Stimulated activated CD4-positive, alpha-beta T cell treated with anti-CD3 and anti-CD28 coated beads, Interleukin-4, amount 100 ng/mL, for 48 hours (primary cell): Measurements from ENCODE around the gene CCDC92.

Experiments used
- DNase-seq, 2 donors: peaks; one replicate each; pipeline ENCODE4 v3.0.0-alpha.2; 2020; ENCODE audit warnings: low read depth in 2 of 2

CCDC92 gene, protein sequence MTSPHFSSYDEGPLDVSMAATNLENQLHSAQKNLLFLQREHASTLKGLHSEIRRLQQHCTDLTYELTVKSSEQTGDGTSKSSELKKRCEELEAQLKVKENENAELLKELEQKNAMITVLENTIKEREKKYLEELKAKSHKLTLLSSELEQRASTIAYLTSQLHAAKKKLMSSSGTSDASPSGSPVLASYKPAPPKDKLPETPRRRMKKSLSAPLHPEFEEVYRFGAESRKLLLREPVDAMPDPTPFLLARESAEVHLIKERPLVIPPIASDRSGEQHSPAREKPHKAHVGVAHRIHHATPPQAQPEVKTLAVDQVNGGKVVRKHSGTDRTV

DNA sequence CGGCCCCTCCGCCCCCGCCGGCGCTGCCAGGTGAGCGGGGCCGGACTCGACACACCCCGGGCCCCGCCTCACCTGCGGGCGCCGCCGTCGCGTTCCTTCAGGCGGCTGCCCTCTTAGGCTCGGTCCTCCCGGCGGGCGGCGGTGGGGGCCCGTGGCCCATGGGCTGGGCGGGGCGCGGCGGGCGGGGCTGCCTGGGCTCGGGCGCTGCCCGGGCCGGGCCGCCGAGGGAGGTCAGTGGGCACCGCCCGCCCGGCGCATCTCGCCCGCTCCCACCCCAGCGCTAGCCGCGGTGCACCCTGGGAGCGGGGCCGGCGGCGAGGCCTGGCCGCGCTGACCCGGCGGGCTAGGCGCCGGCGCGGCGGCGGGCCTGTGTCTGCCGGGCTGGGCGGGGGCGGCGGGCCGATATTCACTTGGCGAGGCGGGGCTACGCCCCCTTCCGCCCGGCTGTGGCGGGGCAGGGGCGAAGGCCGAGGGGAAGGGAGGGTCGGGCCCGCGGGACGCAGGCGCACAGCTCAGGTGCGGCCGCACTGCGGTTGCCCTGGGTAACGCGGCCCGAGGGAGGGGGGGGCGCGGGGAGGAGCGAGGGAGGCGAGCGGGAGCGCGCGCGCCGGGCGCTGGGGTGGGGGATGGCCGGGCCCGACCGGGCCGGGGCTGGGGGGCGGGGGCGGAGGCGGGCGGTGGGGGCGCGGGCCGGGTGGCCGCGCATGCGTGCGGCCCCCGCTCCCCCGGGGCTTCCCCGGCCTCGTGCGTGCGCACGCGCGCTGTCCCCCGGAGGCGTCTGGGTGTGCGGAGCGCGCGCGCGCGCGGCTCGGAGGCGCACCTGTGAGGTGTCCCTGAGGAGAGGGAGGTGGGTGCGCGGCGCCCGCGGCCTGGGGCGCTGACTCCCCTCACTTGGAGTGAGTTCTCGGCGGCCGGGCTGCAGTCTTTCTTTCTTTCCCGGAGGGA is at the start of gene CCDC92, which contains the start of gene ZNF664:
CCDC92 (minus strand) TSS at position 375 of the 945 bp plus-strand sequence. CDS start 28,526 bp downstream, outside the sequence.
ZNF664 (plus strand) TSS at position 759 of the 945 bp plus-strand sequence. CDS start 38,930 bp downstream, outside the sequence.
- DNase-seq: peak; percentile 92 to 94

DNA sequence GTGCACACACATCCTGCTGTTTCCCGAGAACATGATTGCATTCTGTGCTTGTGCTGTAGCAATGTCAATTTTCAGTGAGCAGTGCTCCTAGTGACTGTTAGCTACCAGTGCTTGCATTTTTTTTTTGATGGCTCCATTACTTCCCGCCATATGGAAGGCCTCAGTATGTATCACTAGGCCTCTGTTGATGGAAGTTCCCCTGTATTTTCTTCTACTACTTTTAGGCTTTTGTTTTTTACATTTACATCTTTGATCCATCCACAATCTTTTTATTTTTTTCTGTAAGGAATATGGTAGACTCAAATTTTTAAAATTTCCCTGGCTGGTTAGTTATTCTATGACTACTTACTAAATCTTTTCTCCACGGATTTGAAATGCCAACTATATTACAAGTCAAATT is 49.5 kb upstream of the CCDC92 start:
- DNase-seq: no peak

DNA sequence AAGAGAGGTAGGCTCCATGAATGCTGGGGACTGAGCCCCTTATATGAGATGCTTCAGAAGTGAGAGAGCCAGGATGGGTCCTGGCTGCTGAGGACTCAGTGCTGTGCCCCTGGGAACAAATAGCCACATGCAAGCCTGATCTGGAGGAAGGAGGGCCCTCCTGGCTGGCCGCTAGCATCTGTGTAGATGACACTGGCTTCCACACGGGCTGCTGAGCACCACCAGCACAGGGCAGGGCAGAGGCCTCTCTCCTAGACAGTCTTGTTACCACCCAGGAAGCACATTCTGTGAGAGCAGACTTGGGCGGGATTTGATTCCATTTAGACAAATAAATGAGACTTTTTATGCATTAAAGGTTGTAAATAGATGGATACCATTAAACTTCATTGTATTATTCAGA is 48.4 kb upstream of the CCDC92 start:
- no peak for DNase-seq

DNA sequence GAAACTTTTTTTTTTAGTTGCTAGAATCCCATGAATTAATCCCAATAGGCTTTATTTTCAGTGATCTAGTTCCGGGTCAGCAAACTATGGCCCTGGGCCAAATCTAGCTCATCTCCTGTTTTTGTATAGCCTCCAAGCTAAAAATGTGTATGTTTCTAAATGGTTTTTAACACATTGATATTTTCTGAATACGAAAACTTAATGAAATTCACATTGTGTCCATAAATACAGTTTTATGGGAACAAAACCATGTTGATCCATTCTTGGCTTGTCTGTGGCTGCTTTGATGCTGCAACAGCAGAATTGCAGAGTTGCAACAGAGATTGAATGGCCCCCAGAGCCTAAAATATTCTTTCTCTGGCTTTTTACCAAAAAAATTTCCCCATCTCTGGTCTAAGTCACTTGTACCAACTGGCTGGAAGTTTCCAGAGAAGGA is 47.9 kb upstream of the CCDC92 start:
- no peak for DNase-seq

DNA sequence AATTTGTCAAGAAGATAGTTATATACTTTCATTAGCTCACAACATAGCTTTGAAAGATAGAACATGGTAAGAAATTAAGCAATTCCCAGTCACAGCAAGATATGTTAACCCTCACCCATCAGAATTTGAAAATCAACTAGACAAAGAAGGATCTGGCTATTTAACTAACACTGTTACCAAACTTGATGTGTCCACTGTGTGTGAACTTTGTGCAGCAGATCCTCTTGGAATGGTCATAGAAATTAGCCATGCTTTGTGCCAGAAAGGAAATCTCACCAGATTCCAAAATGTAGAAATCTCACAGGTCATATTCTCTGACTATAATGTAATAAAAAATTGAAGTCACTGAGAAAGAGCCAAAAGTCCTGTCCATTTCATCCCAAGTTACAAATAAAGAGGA is 46.5 kb upstream of the CCDC92 start:
- no peak for DNase-seq

DNA sequence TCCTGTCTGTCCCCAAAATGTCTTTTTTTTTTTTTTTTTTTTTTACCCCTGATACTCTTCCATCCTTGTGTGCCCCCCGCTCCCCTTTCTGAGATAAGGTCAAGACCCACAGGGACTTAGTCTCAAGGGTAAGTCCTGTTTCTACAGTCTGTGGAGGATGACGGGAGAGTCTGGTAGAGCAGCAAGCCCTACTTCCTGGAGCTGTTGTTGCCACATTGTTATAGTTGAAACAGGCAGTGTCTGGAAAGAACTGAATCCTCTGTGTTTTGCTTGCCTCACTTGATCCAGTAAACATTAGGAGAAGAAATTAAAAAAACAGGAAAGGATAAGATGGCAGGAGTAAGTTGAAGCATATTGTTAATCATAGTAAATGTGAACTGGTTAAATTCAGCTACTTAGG is 45.9 kb upstream of the CCDC92 start:
- no peak for DNase-seq

DNA sequence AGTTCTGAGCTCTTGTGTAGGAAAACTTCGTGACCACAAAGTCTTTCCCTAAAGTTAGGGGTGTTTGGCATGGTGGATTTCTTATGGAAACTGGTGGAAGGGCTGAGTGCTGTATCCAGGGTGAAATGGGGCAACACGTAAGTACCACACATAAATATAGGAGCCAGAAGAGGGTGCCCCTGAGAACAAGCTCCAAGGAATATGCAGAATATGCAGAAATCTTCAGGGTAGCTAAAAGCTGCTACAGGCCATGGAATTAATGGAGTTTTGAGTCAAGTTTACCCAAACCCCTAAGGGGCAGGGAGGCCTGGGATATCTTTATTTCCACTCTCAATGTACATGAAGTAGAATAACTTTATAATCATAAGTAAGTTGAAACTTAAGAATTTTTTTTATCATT is 44.4 kb upstream of the CCDC92 start:
- DNase-seq: no peak

DNA sequence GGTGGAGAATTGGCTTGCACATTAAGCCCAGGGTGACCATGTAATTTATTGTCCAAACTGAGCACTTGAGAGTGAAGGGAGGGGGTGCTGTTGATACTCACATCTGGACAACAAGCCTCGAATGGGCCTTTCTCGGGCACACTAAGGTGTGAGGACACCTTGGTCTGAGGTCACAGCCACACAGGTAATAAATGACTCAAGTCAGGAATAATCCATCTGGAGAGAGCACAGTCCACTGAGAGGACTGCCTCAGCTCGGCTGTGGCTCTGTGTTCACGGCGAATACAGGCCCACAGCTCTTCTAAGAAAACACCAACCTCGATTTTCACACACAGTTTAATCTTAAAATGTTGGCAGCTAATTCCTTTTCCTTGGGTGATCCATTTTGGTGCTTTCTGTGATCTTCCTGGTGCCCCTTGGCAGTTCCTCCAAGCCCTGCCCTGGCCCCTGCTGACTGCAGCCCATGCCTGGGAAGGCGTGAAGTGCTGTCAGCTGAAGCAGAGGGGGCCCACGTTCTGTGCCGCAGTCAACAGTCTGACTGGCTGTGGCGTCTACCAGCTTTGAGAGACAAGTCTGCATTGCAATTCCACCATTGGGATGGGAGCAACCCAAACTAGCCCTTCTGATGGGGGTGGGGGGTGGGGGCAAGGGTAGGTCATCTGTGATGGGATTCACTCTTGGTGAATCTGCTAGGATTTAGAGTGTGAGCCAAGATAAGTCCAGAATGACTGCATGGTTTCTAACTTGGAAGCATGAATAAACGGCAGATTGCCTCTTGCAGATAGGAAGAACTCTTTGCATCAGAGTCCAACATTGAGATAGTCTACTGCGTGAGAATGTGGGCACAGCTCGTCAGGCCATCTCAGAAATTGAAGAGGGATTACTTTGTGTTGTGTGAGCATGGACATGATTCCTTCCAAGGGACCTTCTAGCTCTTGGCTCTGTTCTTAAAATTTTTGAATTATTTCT is 43.1 kb upstream of the CCDC92 start:
- DNase-seq: no peak

DNA sequence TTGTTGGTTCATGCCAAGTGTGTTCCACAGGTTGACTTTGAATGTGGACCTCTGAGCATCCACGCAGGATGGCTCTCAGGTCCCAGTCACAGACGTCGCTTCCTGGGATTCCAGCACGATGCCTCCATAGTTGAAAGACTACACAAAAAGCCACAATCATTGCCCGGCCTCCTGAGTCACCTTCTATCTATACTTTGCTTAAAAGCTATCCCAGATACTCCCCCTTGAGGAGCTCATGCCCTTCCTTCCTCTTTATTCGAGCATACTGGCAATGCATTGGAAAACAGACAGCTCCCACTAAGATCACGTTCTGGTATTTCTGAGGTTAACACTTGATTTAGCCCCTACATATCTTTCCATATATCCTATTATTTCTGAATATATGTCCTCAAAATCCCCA is 40.4 kb upstream of the CCDC92 start:
- no peak for DNase-seq

DNA sequence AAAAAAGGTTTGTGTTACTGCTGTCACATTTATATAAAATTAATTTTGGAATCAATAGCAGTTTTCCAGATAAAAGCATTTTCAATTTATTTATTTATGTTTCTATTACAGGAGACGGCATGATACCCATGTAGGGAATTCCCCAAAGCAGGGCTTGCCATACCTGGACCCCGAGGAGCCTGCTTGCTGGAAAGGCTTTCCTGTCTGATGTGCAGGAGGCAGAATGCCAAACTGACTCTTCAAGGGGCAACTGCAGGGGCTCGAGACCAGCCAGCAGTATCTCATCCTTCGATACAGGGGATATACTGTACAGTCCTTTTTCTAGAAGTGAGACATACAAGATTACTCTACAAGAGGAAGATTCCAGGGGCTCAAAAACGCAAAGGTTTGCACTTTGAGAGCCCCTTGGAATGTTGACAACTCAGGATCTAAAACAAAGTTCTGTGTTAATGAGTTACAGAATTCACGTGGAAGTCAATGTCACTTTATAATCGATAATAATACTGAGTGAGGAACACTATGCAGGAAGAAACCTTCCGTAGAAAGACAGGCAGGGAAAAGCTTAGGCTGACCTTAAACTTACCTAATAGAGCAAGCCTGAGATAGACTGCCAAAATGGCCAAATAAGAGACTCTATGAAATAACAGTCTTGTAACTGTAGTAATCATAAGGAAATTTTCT is 38.9 kb upstream of the CCDC92 start:
- DNase-seq: no peak

DNA sequence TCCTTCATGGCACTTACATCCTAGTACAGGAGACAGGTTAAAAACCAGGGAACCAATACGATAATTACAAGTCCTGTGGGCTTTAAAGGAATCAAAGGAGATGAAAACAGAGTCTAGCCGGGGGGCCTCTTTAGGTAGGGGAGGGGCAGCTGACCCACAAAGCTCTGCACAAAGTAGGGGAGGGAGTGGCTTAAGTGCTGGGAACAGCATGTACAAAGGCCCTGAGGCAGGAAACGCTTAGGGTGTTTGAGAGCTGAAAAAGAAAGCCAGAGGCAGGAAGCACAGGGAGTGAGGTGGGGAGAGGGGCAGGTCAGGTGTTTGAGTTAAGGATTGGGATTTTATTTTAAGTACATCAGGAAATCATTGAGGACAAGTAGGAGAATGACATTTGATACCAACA is 38.1 kb upstream of the CCDC92 start:
- DNase-seq: no peak

DNA sequence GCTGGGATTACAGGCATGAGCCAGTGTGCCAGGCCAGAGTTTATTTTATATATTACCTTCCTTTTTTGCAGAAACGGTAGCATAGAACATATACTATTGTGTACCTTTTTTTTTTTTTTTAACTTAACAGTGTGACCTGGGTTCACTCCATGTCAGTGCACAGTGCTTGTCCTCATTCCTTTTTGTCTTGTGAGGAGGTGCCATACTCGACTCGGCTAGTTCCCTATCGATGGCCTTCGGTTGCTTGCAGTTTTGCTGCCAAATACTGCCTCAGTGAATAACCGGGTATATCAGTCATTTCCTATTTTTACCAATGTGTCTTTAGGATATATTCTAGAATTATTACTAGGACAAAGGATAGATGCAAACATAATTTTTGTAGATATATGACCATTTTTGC is 37.1 kb upstream of the CCDC92 start:
- DNase-seq: no peak

DNA sequence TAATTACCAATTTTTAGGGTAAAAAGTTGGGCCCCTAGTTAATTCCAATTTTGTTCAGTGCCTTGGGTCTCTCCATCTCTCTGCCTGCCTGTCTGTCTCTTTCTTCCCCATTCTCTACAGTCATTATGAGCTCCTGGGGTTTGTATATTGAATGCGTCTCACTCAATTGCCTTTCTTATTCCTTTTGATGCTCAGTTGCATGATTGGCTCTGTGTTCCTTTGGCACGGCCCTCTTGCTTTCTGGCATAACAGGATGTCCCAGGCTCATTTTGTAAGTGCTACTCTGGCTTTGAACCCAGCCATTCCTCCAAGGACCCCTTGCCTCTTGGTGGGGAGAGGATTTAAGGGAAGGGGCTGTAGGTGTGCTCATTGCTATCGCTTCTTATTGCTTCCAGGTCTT is 36.0 kb upstream of the CCDC92 start:
- no peak for DNase-seq

DNA sequence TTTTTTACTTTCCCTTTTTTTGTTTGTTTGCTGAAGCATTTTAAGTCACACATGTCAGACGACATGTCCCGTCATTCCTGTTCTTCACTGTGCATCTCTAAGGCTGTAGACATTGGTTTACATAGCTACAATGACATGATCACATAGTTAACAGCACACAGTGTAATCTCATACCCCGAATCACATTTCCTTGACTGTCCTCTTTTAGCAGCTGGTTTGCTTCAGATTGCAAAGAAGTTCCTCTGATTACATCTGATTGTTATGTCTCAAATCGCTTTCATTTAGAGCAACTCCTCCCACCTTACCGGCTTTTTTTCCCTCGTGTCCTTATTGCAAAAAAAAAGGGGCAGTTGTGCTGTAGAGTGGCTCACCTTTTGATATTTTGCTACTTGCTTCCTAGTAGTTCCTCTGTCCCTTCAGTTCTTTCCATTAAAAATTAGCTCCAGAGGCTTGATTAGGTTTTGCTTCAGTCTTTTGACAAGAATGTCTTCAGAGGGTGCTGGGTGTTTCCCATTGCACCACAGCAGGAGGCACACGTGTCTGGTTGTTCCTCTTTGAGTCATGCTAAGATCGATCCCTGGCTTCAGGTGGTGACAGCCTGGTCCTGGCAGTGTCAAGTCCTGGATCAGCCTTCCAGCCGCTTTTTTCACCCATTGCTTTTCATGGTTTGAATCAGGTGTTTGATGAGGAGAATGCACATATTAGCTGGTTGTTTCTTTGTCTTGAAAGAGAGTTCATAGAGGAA is 35.4 kb upstream of the CCDC92 start:
- no peak for DNase-seq

DNA sequence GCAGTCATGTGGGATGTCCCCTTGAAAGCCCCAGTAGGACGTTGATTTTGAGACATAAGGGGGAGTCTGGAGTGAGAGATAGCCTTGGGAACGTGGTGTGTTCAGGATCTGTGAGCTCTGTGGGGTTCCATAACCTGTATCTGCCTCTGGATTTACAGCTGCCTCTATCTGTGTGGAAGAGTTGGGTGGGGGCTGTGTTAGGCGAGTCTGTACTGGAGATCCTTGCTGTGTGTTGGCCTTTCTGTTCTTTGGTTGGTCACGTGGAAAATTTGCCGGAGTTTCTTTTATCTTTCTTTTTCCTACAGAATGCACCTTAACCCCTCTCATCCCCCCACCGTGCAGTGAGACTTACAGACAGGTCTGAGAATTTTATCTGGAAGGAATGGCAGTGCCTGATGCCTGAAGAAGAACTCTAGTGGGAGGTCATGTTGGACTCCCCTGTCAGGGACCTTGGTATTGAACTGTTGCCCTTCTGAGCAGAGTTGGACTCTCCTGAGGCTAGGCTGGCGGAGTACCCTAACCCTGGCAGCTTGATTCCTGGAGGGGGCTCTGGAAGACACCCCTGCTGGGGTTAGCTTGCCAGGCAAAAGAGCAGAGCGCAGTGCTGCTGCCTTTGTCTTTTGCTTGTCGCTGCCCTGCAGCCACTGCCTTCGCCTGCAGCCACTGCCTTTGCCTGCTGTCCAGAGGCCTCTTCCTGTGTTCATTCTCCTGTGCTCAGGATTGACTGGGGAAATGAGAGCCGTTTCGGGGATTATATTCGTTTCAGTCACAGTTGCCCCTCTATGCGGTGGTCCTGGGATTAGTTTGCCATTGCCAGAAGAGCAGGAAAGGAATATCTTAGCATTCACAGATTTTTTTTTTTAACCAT is 34.4 kb upstream of the CCDC92 start:
- no peak for DNase-seq

DNA sequence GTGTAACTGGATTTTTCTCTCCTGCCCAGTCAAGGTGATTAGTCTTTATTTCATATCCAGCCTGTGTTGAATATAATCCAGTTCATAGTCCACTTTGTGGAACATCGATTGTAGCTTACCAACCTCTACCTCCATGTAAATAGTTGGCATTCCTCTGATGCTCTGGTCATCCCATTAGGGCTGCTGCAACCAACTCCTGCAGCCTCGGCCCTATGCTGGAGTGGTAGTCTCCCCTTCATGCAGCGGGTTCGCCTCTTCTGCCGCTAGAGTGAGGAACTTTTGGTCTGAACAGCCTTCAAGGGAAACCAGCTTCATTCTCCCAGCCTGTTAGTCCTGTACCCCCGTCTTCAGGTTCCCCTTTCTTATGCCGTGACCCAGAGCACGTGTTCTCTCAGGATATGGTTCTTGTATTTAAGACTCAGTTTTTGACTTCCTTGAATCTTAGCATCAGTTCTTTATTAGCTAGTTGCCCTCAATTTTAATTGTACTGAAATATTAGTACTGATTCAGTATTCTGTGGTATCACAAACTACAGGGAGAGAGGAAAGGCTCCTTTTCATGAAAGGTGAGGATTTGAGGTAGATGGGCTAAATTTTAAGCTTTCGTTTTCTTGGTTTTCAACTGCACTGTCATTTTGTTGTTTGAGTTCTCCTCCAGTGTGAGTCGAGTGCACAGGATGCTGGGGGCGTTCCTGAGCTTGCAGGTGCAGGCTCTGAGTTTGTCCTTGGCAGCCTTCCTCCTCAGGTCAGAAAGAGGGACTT is 33.6 kb upstream of the CCDC92 start:
- DNase-seq: no peak

DNA sequence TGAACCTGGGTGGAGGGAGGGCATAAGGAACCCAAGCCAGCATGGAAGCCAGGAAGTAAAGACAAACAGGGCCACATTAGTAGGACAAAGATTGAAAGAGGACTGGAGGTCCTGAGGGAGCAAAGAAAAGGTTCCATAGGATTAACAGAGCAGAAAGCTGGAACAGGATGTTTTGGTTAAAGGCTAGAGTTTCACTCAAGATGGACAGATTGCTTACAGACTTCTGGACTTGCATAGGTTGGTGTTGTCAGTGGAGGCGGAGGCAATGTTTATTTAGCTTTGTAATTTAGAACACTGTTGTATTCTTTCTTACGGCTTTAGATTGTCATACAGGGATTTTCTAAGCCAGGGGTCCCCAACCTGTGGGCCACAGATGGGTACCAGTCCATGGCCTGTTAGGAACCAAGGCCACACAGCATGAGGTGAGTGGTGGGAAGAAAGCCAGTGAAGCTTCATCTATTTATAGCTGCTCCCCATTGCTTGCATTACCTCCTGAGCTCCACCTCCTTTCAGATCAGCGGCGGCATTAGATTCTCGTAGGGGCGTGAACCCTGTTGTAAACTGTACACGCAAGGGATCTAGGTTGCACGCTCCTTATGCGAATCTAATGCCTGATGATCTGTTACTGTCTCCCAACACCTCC is 31.7 kb upstream of the CCDC92 start:
- no peak for DNase-seq

DNA sequence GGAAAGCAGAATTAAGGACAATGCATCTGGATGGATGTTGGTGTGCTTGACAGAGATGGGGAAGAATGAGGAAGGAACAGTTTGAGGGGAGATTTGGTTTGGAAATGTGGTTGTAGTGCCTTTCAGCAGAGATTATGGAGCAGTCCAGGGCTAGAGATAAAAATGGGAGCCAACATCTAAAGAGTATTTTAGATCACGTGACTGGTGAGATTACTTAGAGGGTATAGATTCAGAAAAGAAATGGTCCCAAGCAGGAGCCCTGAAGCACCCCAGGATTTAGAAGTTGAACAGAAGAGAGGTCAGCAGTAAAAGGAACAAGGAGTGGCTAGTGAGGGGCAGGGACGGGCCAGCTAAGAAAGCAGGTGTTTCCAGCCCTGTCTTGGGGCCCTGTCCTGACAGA is 30.0 kb upstream of the CCDC92 start:
- no peak for DNase-seq
